HG03196 (cell line): ENCODE data around the gene PRH1.

ENCODE experiments used
- ATAC-seq: cut with Tn5 transposase; IDR thresholded peaks from one replicate; pipeline ENCODE4 v1.9.1; 2021; ENCODE audit not compliant: unreplicated experiment

Gene PRH1

DNA sequence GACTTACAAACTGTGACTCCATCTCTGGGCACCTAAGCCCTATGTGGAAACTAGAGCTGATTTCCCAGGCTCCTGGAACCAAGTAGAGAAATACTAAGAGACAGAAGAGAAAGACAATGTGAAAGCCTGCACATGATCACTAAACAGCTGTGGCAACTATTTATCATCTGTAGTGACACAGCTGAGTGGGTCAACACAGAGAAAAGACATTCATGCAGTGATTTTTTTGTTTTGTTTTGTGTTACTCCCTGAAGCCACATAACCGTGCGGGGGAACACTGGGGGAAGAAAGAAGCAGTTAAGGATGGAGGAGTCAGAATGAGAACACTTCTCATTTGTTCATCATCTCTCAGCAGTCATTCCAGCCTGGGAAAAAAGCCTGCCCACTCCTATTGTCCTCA lies 36.3 kb downstream of the PRH1 start:
- ATAC-seq: no peak

- ATAC-seq: no peak
Observed at GRCh38 chr12:10842862-10843261, 41.2 kb downstream of the PRH1 start.

GRCh38 chr12:10838461-10838860 lies 45.6 kb downstream of the PRH1 start:
- no peak for ATAC-seq
